Smooth muscle cell (in vitro differentiated cells): ENCODE data around the gene STRA8. TPM values are rescaled to one million over a fixed set of nuclear protein-coding genes. Genes with fewer than 3 reads are reported as not detected.
"Not testable (repeated sequence)": the region's sequence is repeated elsewhere in the genome, so short reads cannot be mapped to it uniquely, and the experiment has no call there.

Source experiments
- DNase-seq: peaks from one replicate; lab custom pipeline; 2025; ENCODE audit not compliant: unreplicated experiment; lab: John Stamatoyannopoulos, UW
- H2AFZ ChIP-seq: fragments of 200-600 bp; sonication (generic); 2 replicates; pipeline ENCODE4 v1.6.0; 2016; ENCODE audit warnings: antibody characterized with exemption, low read depth, mild to moderate bottlenecking
- H3F3A ChIP-seq: fragments of 200-600 bp; sonication (generic); 2 replicates; pipeline ENCODE4 v1.6.0; 2017; ENCODE audit warnings: antibody characterized with exemption, low read depth
- H3K27ac ChIP-seq: fragments of 200-600 bp; sonication (generic); 2 replicates; pipeline ENCODE4 v1.5.1; 2016; ENCODE audit warnings: low read depth, mild to moderate bottlenecking
- H3K27me3 ChIP-seq: fragments of 200-600 bp; sonication (generic); 2 replicates; pipeline ENCODE4 v1.6.1; 2016; ENCODE audit warnings: low read depth, mild to moderate bottlenecking
- H3K36me3 ChIP-seq: fragments of 200-600 bp; sonication (generic); 2 replicates; pipeline ENCODE4 v1.5.1; 2016; ENCODE audit warnings: low read depth
- H3K4me1 ChIP-seq: fragments of 200-600 bp; sonication (generic); 2 replicates; pipeline ENCODE4 v1.5.1; 2016; ENCODE audit warnings: low read depth
- H3K4me2 ChIP-seq: fragments of 200-600 bp; sonication (generic); 2 replicates; pipeline ENCODE4 v1.6.0; 2016; ENCODE audit warnings: mild to moderate bottlenecking
- H3K4me3 ChIP-seq: fragments of 200-600 bp; sonication (generic); 2 replicates; pipeline ENCODE4 v1.5.1; 2016; ENCODE audit warnings: mild to moderate bottlenecking
- H3K79me2 ChIP-seq: fragments of 200-600 bp; sonication (generic); 2 replicates; pipeline ENCODE4 v1.6.0; 2016; ENCODE audit warnings: low read depth, mild to moderate bottlenecking
- H3K9ac ChIP-seq: fragments of 200-600 bp; sonication (generic); 2 replicates; pipeline ENCODE4 v1.6.0; 2016; ENCODE audit warnings: low read depth
- H3K9me3 ChIP-seq: fragments of 200-600 bp; sonication (generic); replicated peaks from 2 replicates; pipeline ENCODE4 v1.5.1; 2016; ENCODE audit warnings: low read depth
- H4K20me1 ChIP-seq: fragments of 200-600 bp; sonication (generic); 2 replicates; pipeline ENCODE4 v1.6.0; 2016; ENCODE audit warnings: low read depth
- WGBS: methylation state at CpG from one replicate; pipeline ENCODE4 v1.1.7; 2016; ENCODE audit warnings: low lambda C conversion rate; 5-methylcytosine and 5-hydroxymethylcytosine counted together
- polyA plus RNA-seq: library from polyadenylated mRNA; unstranded; fragments of >200 nt; fragmentation: Nextera tagmentation; extraction: Ambion mirVana; gene quantifications from 2 replicates; pipeline ENCODE4 v1.2.1, GENCODE V29; 2016
- total RNA-seq: library from RNA; depleted of rRNA; stranded (reverse); fragments of >200 nt; gene quantifications from 2 replicates; pipeline ENCODE4 v1.2.3, GENCODE V29; 2014
- TF ChIP-seq, protein P1 (sequence below): fragments of 200-600 bp; sonication (generic); IDR thresholded peaks from 2 replicates; pipeline ENCODE4 v1.5.1; 2017; ENCODE audit warnings: borderline replicate concordance, mild to moderate bottlenecking, antibody characterized with exemption; ENCODE audit not compliant: insufficient read depth, poor library complexity, severe bottlenecking

STRA8 gene
- total and polyA plus RNA-seq, 2 experiments from 2014 or later: not detected

DNA sequence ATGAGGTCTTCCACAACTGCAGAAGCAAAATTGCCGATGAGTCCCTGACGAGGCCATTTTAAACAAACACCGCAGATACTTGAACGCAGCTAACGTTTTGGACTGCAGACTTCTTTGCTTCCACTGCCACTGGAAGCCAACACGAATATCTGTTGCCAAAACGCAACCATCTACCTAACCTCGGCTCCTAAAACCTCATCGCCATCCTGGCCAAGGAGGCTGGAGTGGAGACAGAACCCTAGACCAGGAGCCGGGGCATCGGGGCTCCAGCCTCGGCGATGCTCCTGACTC is 22.8 kb upstream of the STRA8 start:
- WGBS: 9% methylated on average over 13 of the region's 13 CpGs
- peak overlapping the region; percentile 81 for H2AFZ ChIP-seq
- peak overlapping the region; percentile 88 for H3K9ac ChIP-seq
- H3K4me3 ChIP-seq: peak overlapping the region; percentile 93
- peak overlapping the region; percentile 74 for H3K27ac ChIP-seq
- no peaks in the 10 kb centered on the region for H4K20me1 ChIP-seq
- H3K36me3 ChIP-seq: no peaks in the 10 kb centered on the region
- DNase-seq: no peak
- H3K4me1 ChIP-seq: no peaks in the 10 kb centered on the region
- peak overlapping the region; percentile 92 for H3K4me2 ChIP-seq
- peaks cover 5% of the 10 kb centered on the region for H3K79me2 ChIP-seq
- H3K27me3 ChIP-seq: no peaks in the 10 kb centered on the region
- H3F3A ChIP-seq: no peaks in the 10 kb centered on the region
- TF ChIP-seq, protein P1, sequence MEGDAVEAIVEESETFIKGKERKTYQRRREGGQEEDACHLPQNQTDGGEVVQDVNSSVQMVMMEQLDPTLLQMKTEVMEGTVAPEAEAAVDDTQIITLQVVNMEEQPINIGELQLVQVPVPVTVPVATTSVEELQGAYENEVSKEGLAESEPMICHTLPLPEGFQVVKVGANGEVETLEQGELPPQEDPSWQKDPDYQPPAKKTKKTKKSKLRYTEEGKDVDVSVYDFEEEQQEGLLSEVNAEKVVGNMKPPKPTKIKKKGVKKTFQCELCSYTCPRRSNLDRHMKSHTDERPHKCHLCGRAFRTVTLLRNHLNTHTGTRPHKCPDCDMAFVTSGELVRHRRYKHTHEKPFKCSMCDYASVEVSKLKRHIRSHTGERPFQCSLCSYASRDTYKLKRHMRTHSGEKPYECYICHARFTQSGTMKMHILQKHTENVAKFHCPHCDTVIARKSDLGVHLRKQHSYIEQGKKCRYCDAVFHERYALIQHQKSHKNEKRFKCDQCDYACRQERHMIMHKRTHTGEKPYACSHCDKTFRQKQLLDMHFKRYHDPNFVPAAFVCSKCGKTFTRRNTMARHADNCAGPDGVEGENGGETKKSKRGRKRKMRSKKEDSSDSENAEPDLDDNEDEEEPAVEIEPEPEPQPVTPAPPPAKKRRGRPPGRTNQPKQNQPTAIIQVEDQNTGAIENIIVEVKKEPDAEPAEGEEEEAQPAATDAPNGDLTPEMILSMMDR: no peak
- H3K9me3 ChIP-seq: no peaks in the 10 kb centered on the region

DNA sequence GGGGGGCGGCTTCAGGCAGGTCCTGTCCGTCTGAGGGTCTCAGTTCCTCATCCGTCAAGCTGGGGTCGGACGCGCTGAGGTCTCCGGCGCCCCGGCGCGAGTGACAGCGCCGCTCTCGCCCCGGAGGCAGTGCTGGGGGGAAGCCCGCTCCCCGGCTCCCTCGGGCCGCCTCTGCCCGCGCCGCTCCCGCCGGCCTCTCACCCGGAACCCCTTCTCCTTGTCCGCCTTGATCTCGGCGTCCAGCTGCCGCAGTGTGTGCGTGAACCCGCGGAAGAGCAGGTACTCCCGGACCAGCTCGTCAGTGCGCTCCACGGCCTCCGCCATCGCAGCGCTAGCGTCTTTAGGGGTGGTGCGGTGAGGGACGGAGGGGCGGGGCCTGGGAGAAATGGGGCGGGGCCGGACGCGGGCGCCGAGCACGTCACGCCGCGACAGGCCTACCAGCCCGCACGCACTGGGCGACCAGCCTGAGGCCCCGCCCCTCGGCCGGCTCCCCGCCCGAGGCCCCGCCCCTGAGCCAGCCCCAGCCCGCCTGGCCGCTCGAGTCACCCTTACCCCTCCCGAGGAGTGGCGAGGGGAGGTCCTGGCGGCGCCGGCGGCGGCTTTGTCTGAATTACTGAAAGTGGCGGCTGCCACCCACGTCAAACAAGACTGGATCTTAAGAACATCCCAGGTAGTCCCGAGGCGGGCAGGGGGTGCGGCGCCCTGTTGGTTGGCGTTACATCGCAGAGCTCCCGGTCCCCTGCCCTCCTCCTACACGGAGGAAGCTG is 22.3 kb upstream of the STRA8 start, which contains the start of gene WDR91:
TSS of gene WDR91 (minus strand) at position 348 of the 767 bp plus-strand sequence. CDS start at position 324, 24 bp downstream.
- Histone ChIP-seq H3K4me3 (peak within 1 kb of the TSS; percentile 93), H3K4me1 (no peaks in the 10 kb centered on the region), H3K27ac (peak within 1 kb of the TSS; percentile 83), H3K27me3 (no peaks in the 10 kb centered on the region), H3K79me2 (peaks cover 5% of the 10 kb centered on the region), H3K9ac (peak within 1 kb of the TSS; percentile 88), H3K9me3 (no peaks in the 10 kb centered on the region), H3K36me3 (no peaks in the 10 kb centered on the region), H2AFZ (peak within 1 kb of the TSS; percentile 96), H3F3A (no peaks in the 10 kb centered on the region), H3K4me2 (peak within 1 kb of the TSS; percentile 95), H4K20me1 (no peaks in the 10 kb centered on the region)
- TF ChIP-seq, protein P1: no peak
- 1% methylated on average over 66 of the region's 82 CpGs for WGBS
- DNase-seq: peak; percentile 91

DNA sequence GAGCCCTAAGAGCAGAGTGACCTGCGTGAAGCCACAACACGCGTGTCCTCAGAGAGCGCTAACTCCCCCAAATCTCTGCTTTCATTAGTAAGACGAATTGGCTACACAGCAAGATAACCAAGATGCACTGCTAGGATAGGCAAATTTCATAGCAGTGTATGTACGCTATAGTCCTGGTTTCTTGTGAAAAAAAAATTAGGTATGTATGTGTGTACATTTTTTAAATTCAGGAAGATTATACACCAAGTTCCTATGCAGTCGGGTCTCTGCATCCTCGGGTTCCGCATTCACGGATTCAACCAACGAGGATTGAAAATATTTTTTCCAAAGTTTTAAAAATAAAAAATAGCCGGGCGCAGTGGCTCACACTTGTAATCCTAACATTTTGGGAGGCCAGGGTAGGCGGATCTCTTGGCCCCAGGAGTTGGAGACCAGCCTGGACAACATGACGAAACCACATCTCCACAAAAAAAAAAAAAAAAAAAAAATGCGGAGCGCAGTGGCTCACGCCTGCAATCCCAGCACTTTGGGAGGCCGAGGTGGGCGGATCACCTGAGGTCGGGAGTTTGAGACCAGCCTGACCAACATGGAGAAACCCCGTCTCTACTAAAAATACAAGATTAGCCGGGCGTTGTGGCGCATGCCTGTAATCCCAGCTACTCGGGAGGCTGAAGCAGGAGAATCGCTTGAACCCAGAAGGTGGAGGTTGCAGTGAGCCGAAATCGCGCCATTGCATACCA is 21.5 kb upstream of the STRA8 start:
- not testable (repeated sequence) for H3K9me3 ChIP-seq, H3F3A ChIP-seq, H3K4me1 ChIP-seq, H3K79me2 ChIP-seq, DNase-seq, H3K27me3 ChIP-seq, H4K20me1 ChIP-seq, H3K36me3 ChIP-seq
- Histone ChIP-seq H3K4me3 (peak overlapping the region; percentile 93), H3K4me2 (peak overlapping the region; percentile 95), H3K27ac (peak overlapping the region; percentile 83), H2AFZ (peak overlapping the region; percentile 96), H3K9ac (peak overlapping the region; percentile 88)
- 55% methylated on average over 24 of the region's 30 CpGs for WGBS

DNA sequence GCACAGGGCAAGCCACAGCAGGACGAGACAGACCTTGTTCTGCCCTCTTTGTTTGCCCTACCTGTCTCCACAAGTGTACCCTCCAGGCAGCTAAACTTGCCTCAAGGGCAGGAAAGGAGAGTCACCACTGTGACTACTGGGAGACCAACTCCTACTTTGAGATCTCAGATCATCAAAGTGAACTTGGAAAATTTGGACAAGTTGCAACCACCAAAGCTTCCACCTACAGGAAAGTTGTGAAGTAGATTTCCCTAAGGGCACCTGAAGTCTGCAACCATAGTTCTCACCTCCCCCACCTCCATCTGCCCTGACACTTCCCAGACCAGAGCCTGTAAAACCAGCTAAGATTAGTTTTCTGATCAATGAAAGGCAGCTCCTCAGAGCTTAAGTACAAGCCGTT is 19.8 kb upstream of the STRA8 start:
- no peaks in the 10 kb centered on the region for H3K27me3 ChIP-seq
- H2AFZ ChIP-seq: no peak overlapping the region
- H3F3A ChIP-seq: no peaks in the 10 kb centered on the region
- no peaks in the 10 kb centered on the region for H3K4me1 ChIP-seq
- no peak overlapping the region for H3K27ac ChIP-seq
- no peak overlapping the region for H3K4me2 ChIP-seq
- DNase-seq: no peak
- peaks cover 5% of the 10 kb centered on the region for H3K79me2 ChIP-seq
- H3K9ac ChIP-seq: no peak overlapping the region
- H3K4me3 ChIP-seq: no peak overlapping the region
- WGBS: 44% methylated on average over 2 of the region's 2 CpGs
- H4K20me1 ChIP-seq: no peaks in the 10 kb centered on the region
- no peaks in the 10 kb centered on the region for H3K9me3 ChIP-seq
- TF ChIP-seq, protein P1: no peak
- no peaks in the 10 kb centered on the region for H3K36me3 ChIP-seq
